ENCODE results near the gene ATXN1.

- TF ChIP-seq ZNF569 (CRISPR knock-in tag; IDR thresholded peaks at IDR 0.05; ENCODE audit: borderline replicate concordance) = no peak
- TF ChIP-seq E2F1 (CRISPR knock-in tag; IDR thresholded peaks at IDR 0.05) = no peak
- no peak for TF ChIP-seq SUZ12 (IDR thresholded peaks at IDR 0.05; ENCODE audit: low read depth, low read length)
- TF ChIP-seq ATRX (CRISPR knock-in tag; IDR thresholded peaks at IDR 0.05; ENCODE audit: borderline replicate concordance) = no peak
- TF ChIP-seq ZNF282 (IDR thresholded peaks at IDR 0.05; ENCODE audit: partially characterized antibody) = no peak
- TF ChIP-seq PHF8 (CRISPR knock-in tag; IDR thresholded peaks at IDR 0.05) = no peak
- TF ChIP-seq NR2C2 (CRISPR knock-in tag; IDR thresholded peaks at IDR 0.05; ENCODE audit: borderline replicate concordance) = no peak
- TF ChIP-seq EZH2 (conservative IDR thresholded peaks at IDR 0.05; ENCODE audit: low read depth, low read length) = no peak
- no peak for TF ChIP-seq FOXM1 (CRISPR knock-in tag; IDR thresholded peaks at IDR 0.05)
- TF ChIP-seq ZNF407 (CRISPR knock-in tag; IDR thresholded peaks at IDR 0.05; ENCODE audit: not compliant biosample characterization) = no peak
- TF ChIP-seq RFXANK (CRISPR knock-in tag; IDR thresholded peaks at IDR 0.05) = no peak
- TF ChIP-seq KLF13 (CRISPR knock-in tag; IDR thresholded peaks at IDR 0.05) = no peak
- TF ChIP-seq CREB1 (IDR thresholded peaks at IDR 0.05) = no peak
- TF ChIP-seq CREB1 (CRISPR knock-in tag; IDR thresholded peaks at IDR 0.05) = no peak
- TF ChIP-seq ZNF335 (CRISPR knock-in tag; IDR thresholded peaks at IDR 0.05) = no peak
These were observed 465.1 kb downstream of the ATXN1 start for GRCh38 chr6:16296061-16296670.
